ENCODE data around the gene ZNF479. TPM values are rescaled to one million over a fixed set of nuclear protein-coding genes. Genes with fewer than 3 reads are reported as not detected.

ZNF479 gene
- polyA plus RNA-seq, 1 of the 3 experiments (the other 2 are of a cell fraction): not detected

- POLR2A ChIA-PET: no interaction called here
- H3K9ac ChIP-seq: no peak overlapping the region
- no peak for DNase-seq
These were observed 44.8 kb upstream of the ZNF479 start for GRCh38 chr7:57176928-57177635.

More at GRCh38 chr7:57176928-57177635, 44.8 kb upstream of the ZNF479 start:
- H3K27ac ChIP-seq (ENCODE audit: low read depth in 2 of 2, low read length in 1 of 2): no peak overlapping the region
- no peak overlapping the region for H2AFZ ChIP-seq (ENCODE audit: low read depth)
- WGBS (ENCODE audit: low lambda C conversion rate): 23% methylated on average over 11 of the region's 14 CpGs
- H3K4me3 ChIP-seq (ENCODE audit: low read depth in 2 of 2, low read length in 1 of 2): no peak overlapping the region
- no peaks in the 10 kb centered on the region for H3F3A ChIP-seq (replicated peaks; ENCODE audit: insufficient read depth)
- H3K27me3 ChIP-seq (ENCODE audit: insufficient read depth): no peaks in the 10 kb centered on the region
- H3K9me2 ChIP-seq: no peaks in the 10 kb centered on the region
- H3K4me1 ChIP-seq (ENCODE audit: control insufficient read depth in 1 of 2, insufficient read depth in 2 of 2, low read depth in 1 of 2, low read length in 1 of 2): no peaks in the 10 kb centered on the region
- no peak overlapping the region for H3K4me2 ChIP-seq
- no peaks in the 10 kb centered on the region for H3K79me2 ChIP-seq (ENCODE audit: insufficient read depth)
- TF ChIP-seq REST (IDR thresholded peaks at IDR 0.05; ENCODE audit: low read depth, low read length): no peak
- TF ChIP-seq EZH2phosphoT487 (IDR thresholded peaks at IDR 0.05; ENCODE audit: borderline replicate concordance, low read depth): no peak
- no peak for TF ChIP-seq CHD2 (IDR thresholded peaks at IDR 0.05; ENCODE audit: low read length, partially characterized antibody)
- TF ChIP-seq TEAD4 (IDR thresholded peaks at IDR 0.05; ENCODE audit: borderline replicate concordance, insufficient read depth): no peak
- no peak for TF ChIP-seq EP300 (IDR thresholded peaks at IDR 0.05; ENCODE audit: borderline replicate concordance in 1 of 2, low read depth in 1 of 2, low read length in 1 of 2)
- no peak for TF ChIP-seq FOXM1 (IDR thresholded peaks at IDR 0.05; ENCODE audit: low read depth)
- no peak for TF ChIP-seq PBX3 (IDR thresholded peaks at IDR 0.05)
- TF ChIP-seq GABPA (IDR thresholded peaks at IDR 0.05; ENCODE audit: low read depth): no peak
- CTCF ChIA-PET: no interaction called here
- H4K20me1 ChIP-seq (ENCODE audit: insufficient read depth): no peaks in the 10 kb centered on the region
- H3K36me3 ChIP-seq (replicated peaks in 1 of 2; ENCODE audit: control insufficient read depth in 1 of 2, insufficient read depth in 2 of 2, low read length in 1 of 2): no peaks in the 10 kb centered on the region
- no peaks in the 10 kb centered on the region for H3K9me3 ChIP-seq

Measured in SK-N-SH (cell line).